PC-3 (cell line): Measurements from ENCODE around the gene TAF13. TPM values are rescaled to one million over a fixed set of nuclear protein-coding genes. Genes with fewer than 3 reads are reported as not detected.

Source experiments
- ATAC-seq: fragments of 200-7000 bp; cut with Tn5 transposase; 2 replicates; pipeline ENCODE4 v1.9.1; 2020; ENCODE audit warnings: mild to moderate bottlenecking, moderate library complexity
- BruUV-seq: library from RNA; stranded (reverse); fragments of 400-500 nt; replicated peaks from 2 replicates; lab custom pipeline; 2021; lab: Mats Ljungman, UMichigan
- CTCF ChIA-PET: fragments of 300-600 bp; sonication (Branson Sonifier 250); formaldehyde crosslinking; loops from one replicate; lab custom pipeline; 2022; ENCODE audit warnings: antibody characterized with exemption; lab: Charles Lee
- POLR2A ChIA-PET: fragments of 300-600 bp; sonication (Branson Sonifier 250); formaldehyde crosslinking; loops from one replicate; lab custom pipeline; 2022; ENCODE audit warnings: antibody characterized with exemption; ENCODE audit not compliant: unreplicated experiment; lab: Charles Lee
- DNase-seq: peaks from one replicate; pipeline ENCODE4 v3.0.0-alpha.2; 2015
- H2AFZ ChIP-seq: fragments of 300-600 bp; sonication (generic); 2 replicates; pipeline ENCODE4 v1.6.0; 2016; ENCODE audit warnings: antibody characterized with exemption, low read length
- H3F3A ChIP-seq: fragments of 300-600 bp; sonication (generic); one replicate; pipeline ENCODE4 v1.6.0; 2017; ENCODE audit warnings: antibody characterized with exemption, low read length, control low read depth, mild to moderate bottlenecking; ENCODE audit not compliant: unreplicated experiment
- H3K27ac ChIP-seq: fragments of 300-600 bp; sonication (generic); 2 replicates; pipeline ENCODE4 v1.5.1; 2016; ENCODE audit warnings: mild to moderate bottlenecking, low read length
- H3K27me3 ChIP-seq: fragments of 300-600 bp; sonication (generic); 2 replicates; pipeline ENCODE4 v1.6.1; 2016; ENCODE audit warnings: low read length, mixed read lengths
- H3K36me3 ChIP-seq: fragments of 300-600 bp; sonication (generic); 2 replicates; pipeline ENCODE4 v1.6.1; 2016; ENCODE audit warnings: low read depth, mixed run types, low read length, mixed read lengths
- H3K4me1 ChIP-seq: fragments of 300-600 bp; sonication (generic); 2 replicates; pipeline ENCODE4 v1.5.1; 2016; ENCODE audit warnings: low read length; ENCODE audit not compliant: insufficient read depth
- H3K4me2 ChIP-seq: fragments of 300-600 bp; sonication (generic); 2 replicates; pipeline ENCODE4 v1.6.0; 2016; ENCODE audit warnings: low read length
- H3K4me3 ChIP-seq: fragments of 300-600 bp; sonication (generic); 2 replicates; pipeline ENCODE4 v1.5.1; 2016; ENCODE audit warnings: mild to moderate bottlenecking, low read length, mixed read lengths
- H3K79me2 ChIP-seq: fragments of 300-600 bp; sonication (generic); 2 replicates; pipeline ENCODE4 v1.6.1; 2017; ENCODE audit warnings: low read length, mixed read lengths
- H3K9ac ChIP-seq: fragments of 300-600 bp; sonication (generic); 2 replicates; pipeline ENCODE4 v1.6.0; 2016; ENCODE audit warnings: mild to moderate bottlenecking, low read length
- H3K9me2 ChIP-seq: fragments of 300-600 bp; sonication (generic); replicated peaks from 2 replicates; pipeline ENCODE4 v1.6.1; 2016; ENCODE audit warnings: mixed run types, low read length, mixed read lengths
- H3K9me3 ChIP-seq: fragments of 300-600 bp; sonication (generic); 2 replicates; pipeline ENCODE4 v1.6.1; 2016; ENCODE audit warnings: low read length, mixed read lengths
- H4K20me1 ChIP-seq: fragments of 300-600 bp; sonication (generic); 2 replicates; pipeline ENCODE4 v1.6.1; 2016; ENCODE audit warnings: low read length, mixed read lengths
- EZH2 ChIP-seq: fragments of 300-600 bp; sonication (generic); IDR thresholded peaks from one replicate; pipeline ENCODE4 v1.6.1; 2017; ENCODE audit warnings: antibody characterized with exemption, mild to moderate bottlenecking, low read length; ENCODE audit not compliant: unreplicated experiment
- EZH2phosphoT487 ChIP-seq: fragments of 300-600 bp; sonication (generic); IDR thresholded peaks from 2 replicates; pipeline ENCODE4 v1.6.1; 2018; ENCODE audit warnings: mild to moderate bottlenecking, antibody characterized with exemption, low read length, borderline replicate concordance
- intact Hi-C: fragments of 100-400 bp; cut with micrococcal nuclease; formaldehyde crosslinking; loops from 2 replicates; pipeline ENCODE4 v1.9.0; 2023
- total RNA-seq: library from RNA; depleted of rRNA; stranded (reverse); fragments of >200 nt; gene quantifications from 2 replicates; pipeline ENCODE4 v1.2.3, GENCODE V29; 2014
- TF ChIP-seq, protein P1 (sequence below): fragments of 300-600 bp; sonication (generic); conservative IDR thresholded peaks from 2 replicates; pipeline ENCODE4 v1.5.1; 2017; ENCODE audit warnings: antibody characterized with exemption, low read depth, mild to moderate bottlenecking, low read length

Gene TAF13
- total RNA-seq, 1 experiment from 2014 or later, result 32.0 TPM

DNA sequence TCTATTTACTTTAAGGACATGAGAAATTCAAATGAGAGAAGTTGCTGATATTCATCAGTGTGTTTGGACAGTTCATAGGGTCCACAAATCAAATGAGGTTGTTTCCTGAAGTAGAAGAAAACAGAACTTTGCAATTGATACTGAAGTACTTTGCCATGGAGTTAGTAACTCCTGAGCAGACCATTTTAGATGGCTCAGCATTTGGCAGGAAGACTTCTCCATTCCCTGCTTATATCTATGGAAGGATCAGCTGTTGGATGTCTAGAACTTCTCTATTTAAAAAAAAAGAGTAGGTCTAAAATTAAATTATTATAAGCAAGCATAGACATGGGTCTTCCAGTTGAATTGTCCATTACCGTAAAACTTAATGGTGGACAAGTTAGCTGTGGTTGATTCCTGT is 19.8 kb upstream of the TAF13 start:
- Histone ChIP-seq H3K36me3 (peaks cover 11% of the 10 kb centered on the region; the same call in 1 of the 2 replicates), H3K4me1 (peaks cover 18% of the 10 kb centered on the region), H3K4me2 (peak overlapping the region; percentile 0; the same call in 1 of the 2 replicates), H4K20me1 (no peaks in the 10 kb centered on the region), H3K27me3 (no peaks in the 10 kb centered on the region), H2AFZ (no peak overlapping the region), H3K9me3 (no peaks in the 10 kb centered on the region), H3K9me2 (no peaks in the 10 kb centered on the region), H3K9ac (no peak overlapping the region), H3K79me2 (peaks cover 46% of the 10 kb centered on the region), H3F3A (no peaks in the 10 kb centered on the region), H3K4me3 (no peak overlapping the region), H3K27ac (no peak overlapping the region)
- ChIA-PET CTCF (no interaction called here), POLR2A (no interaction called here)
- intact Hi-C loops, result loop anchor here (5.0 kb wide), 1 partner anchor 302 kb away; the partner anchor contains the start of gene SORT1
- ATAC-seq (no peak), DNase-seq (no peak)
- BruUV-seq, result no TSS peak
- no peak for TF ChIP-seq EZH2
- TF ChIP-seq, protein P1, sequence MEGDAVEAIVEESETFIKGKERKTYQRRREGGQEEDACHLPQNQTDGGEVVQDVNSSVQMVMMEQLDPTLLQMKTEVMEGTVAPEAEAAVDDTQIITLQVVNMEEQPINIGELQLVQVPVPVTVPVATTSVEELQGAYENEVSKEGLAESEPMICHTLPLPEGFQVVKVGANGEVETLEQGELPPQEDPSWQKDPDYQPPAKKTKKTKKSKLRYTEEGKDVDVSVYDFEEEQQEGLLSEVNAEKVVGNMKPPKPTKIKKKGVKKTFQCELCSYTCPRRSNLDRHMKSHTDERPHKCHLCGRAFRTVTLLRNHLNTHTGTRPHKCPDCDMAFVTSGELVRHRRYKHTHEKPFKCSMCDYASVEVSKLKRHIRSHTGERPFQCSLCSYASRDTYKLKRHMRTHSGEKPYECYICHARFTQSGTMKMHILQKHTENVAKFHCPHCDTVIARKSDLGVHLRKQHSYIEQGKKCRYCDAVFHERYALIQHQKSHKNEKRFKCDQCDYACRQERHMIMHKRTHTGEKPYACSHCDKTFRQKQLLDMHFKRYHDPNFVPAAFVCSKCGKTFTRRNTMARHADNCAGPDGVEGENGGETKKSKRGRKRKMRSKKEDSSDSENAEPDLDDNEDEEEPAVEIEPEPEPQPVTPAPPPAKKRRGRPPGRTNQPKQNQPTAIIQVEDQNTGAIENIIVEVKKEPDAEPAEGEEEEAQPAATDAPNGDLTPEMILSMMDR, result no peak
- TF ChIP-seq EZH2phosphoT487, result no peak

DNA sequence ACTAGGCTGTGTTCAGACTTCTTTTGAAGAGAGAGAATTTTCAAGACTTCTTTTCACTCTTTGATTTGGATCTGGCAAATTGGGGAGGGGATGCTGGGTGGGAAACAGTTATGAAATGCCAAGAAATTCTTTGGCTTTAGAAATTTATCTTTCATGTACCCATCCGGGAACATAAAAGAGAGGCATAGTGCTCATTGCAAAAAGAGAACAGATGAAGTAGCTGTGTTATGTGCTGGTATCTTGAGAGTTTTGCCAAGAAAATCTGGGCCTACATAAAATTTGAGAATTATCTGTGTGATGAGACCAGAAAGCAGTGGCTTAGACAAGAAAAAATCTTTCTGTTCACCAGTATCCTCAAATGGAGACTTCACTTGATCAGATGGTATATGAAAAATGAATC is 19.1 kb upstream of the TAF13 start:
- H3K4me2 ChIP-seq, result no peak overlapping the region
- ChIA-PET CTCF (no interaction called here), POLR2A (no interaction called here)

DNA sequence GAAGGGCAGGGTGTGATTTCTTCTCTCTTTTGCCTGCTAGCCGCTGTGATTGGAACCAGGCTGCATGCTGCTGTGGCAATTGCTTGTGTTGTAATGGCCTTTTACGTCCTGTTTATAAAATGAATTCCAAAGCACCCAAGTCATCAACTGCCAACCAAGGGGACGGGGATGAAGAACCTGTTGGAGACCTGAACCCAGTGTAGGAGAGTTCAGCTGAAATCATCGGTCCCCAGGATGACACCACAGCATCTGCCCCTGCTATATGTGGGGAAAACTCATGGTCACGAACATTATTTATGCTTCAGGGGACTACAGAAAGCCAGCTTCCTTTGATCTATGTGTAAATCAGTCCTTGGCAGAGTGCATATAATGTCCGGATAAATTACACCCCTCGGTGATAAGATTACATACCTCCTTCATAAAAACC is 18.6 kb upstream of the TAF13 start:
- DNase-seq (no peak), ATAC-seq (no peak)
- BruUV-seq, result no TSS peak
- Histone ChIP-seq H3K79me2 (peaks cover 49% of the 10 kb centered on the region), H3K36me3 (peaks cover 11% of the 10 kb centered on the region; the same call in 1 of the 2 replicates), H3K4me1 (peaks cover 27% of the 10 kb centered on the region), H3K27me3 (no peaks in the 10 kb centered on the region), H3K9me2 (no peaks in the 10 kb centered on the region), H3K9ac (no peak overlapping the region), H4K20me1 (no peaks in the 10 kb centered on the region), H3K27ac (no peak overlapping the region), H3F3A (no peaks in the 10 kb centered on the region), H2AFZ (no peak overlapping the region), H3K9me3 (no peaks in the 10 kb centered on the region), H3K4me3 (no peak overlapping the region), H3K4me2 (no peak overlapping the region)
- TF ChIP-seq EZH2 (no peak), EZH2phosphoT487 (no peak)
- ChIA-PET CTCF (no interaction called here), POLR2A (no interaction called here)
- intact Hi-C loops, result no loop called here

More for the DNA sequence above, 19.1 kb upstream of the TAF13 start:
- Histone ChIP-seq H3K4me1 (peaks cover 22% of the 10 kb centered on the region), H3F3A (no peaks in the 10 kb centered on the region), H3K27ac (no peak overlapping the region), H3K27me3 (no peaks in the 10 kb centered on the region), H2AFZ (no peak overlapping the region), H3K36me3 (peaks cover 11% of the 10 kb centered on the region; the same call in 1 of the 2 replicates), H3K9me2 (no peaks in the 10 kb centered on the region), H3K4me3 (no peak overlapping the region), H4K20me1 (no peaks in the 10 kb centered on the region), H3K9me3 (no peaks in the 10 kb centered on the region), H3K9ac (no peak overlapping the region), H3K79me2 (peaks cover 44% of the 10 kb centered on the region)
- no peak for TF ChIP-seq EZH2phosphoT487
- TF ChIP-seq, protein P1, result no peak
- TF ChIP-seq EZH2, result no peak
- no TSS peak for BruUV-seq
- DNase-seq (no peak), ATAC-seq (no peak)
- intact Hi-C loops, result loop anchor here (5.0 kb wide), 1 partner anchor 302 kb away; the partner anchor contains the start of gene SORT1
